HG02852 (cell line): ENCODE measurements around the gene ANKRD44.

Experiments used
- ATAC-seq: cut with Tn5 transposase; IDR thresholded peaks from one replicate; pipeline ENCODE4 v1.9.1; 2021; ENCODE audit warnings: mild to moderate bottlenecking, moderate library complexity; ENCODE audit not compliant: unreplicated experiment

The ANKRD44 gene

DNA sequence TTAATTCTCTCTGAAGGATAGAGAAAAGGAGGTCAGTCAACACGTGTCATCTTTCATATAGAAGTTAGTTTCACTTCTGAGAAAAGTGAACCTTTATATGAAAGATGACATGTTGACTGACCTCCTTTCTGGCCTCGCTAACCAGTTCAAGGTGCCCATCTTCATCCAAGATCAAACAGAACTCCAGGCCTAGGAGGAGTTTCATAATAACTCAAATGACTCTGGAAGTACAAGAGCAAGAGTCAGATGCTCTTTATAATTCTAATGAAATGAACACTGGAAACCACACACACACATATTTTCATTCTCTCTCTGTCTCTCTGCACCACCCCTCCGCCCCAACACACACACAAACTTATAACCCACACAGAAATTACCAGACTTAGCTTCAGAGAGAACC lies 16.3 kb downstream of the ANKRD44 start:
- ATAC-seq, result peak; percentile 48

DNA sequence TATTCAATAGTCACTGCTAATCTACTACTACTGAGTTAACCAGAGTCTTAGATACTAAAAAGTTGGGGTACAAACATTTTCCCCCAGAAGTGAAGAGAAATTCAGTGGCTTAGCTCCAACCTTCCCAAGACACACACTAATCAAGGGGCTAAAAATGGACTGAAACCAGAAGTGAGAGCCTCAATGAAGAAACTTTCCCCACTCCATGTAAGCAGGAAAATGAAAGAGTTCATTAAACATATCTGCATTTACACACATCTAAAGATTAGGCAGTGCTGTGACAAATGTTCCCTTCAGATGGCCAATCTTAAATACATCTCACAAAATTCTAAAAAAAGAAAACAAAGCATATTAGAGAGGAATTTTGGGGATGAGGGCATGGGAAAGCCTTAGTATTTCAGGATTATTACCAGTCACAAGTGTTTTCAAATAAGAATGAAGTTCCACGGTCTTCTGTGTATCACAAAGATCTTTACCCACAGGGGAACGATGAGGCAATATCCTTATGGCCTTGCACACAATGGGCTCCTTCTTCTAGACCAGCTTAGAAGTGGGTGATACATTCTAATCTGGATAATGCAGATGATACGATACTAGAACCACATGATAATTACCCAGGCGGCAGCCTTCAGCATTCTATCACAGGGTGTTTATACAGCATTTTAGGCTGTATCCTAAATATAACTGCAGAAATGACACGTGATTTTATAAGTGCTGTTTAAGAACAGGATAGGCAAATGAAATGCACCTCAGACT lies 17.1 kb downstream of the ANKRD44 start:
- peak; percentile 35 for ATAC-seq

DNA sequence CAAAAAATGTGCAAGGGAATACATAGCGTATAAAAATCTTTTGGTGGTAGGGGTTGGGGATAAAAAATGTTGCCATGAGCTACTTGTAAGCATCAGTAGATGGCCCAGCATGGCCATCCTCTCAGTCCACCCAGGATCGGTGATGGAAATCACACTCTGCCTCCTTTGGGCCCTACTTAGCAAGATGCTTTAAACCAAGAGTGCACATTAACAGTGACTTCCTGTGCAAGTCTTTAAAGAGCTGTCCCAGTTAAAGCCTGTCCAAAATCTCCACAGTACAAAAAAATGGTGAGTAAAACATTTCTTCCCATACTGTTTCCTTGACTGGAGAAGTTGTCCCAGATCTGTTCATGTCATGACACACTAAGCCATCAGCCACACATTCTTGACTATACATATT lies 18.0 kb downstream of the ANKRD44 start:
- no peak for ATAC-seq

DNA sequence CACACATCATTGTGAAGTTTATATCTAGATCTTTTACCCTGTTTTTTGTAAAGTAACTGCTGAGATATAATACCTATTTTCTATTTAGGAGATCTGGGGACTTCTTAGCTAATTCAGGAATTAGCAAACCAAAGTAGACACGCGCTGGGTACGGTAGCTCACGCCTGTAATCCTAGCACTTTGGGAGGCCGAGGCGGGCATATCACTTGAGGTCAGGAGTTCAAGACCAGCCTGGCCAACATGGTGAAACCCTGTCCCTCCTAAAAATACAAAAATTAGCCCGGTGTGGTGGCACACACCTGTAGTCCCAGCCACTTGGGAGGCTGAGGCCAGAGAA lies 23.0 kb downstream of the ANKRD44 start:
- ATAC-seq, result peak; percentile 29

DNA sequence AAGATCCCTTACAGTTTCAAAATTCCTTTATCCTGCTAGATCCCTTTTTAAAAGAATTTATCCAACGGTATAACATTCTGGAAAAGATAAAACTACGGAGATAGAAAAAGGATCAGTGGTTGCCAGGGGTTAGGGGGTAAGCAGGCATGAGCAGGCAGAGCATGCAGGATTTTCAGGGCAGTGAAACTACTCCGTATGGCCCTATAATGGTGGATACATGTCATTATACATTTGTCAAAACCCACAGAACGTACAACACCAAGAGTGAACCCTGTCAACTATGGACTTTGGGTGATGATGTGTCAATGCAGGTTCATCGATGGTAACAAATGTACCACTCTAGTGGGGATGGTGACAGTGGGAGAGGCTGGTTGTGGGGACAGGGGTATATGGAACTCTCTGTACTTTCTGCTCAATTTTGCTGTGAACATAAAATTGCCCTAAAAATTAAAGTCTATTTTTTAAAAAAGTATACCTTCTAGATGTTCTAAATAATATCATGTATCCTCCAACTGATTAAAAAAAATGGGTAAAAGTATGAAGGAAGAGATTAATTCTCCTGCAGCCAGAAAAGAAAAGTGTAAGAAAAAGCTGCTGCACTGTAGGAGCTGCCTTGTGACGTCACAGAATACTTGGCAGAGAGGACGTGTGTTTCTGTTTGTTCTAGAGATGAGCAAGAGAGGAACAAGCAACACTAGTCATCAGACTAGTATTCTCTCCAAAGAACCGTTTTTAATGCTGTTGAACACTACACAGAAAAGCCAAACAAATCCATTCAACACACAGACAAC lies 23.6 kb downstream of the ANKRD44 start:
- ATAC-seq, result peak; percentile 94

DNA sequence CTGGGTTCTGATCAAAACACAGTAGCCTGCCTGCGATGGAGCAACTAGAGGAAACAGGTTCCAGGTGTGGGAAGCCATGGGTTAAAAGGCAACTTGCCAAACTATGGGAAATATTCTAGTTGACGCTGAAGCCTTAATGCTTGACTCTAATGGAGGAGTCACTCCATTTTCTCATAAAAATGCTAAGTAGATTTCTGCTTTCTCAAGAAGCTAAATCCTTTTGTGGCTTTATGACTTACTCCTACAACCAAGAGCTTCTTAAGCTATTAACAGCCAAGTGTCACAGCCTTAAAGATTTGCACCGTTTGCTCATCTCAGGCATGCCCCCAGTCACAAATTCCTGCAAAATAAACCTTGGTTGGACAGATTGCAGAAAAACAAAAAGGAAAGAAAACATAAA lies 25.2 kb downstream of the ANKRD44 start:
- ATAC-seq, result no peak

DNA sequence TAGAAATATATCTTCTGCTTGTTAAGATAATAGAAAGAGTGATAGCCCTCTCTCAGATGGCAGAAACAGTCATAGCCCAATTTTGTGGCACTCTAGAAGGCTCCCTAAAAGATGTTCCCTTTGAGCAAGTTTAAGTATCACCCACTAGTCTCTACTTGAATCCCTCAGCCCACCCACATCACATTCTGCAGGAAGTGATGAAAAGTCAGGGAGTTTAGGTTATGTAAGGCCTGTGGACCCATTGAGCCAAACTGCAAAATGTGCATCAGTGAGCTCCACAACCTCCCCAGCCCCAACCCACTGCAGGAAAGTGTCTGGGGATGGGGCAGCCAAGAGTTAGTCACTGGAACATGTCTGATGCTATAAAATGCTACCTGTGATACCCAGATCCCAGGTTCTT lies 25.6 kb downstream of the ANKRD44 start:
- no peak for ATAC-seq

DNA sequence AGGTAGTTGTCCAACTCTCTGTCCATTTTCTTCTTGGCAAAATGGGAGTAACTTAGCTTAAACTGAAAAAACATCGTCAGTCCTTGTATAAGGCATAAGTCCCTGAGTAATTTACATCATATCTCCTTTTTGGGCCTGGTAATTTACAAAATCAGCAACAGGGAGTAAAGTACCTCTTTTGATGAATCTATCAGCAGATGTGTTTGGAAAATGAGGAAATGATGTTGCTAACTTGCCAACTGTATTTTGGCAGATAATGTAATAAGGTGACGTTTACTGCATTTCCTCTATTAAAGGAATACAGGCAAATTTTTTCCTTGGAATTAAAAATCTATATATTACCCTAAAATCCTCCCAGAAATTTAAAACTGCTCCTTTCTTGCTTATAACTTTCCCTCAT lies 29.2 kb downstream of the ANKRD44 start:
- no peak for ATAC-seq

DNA sequence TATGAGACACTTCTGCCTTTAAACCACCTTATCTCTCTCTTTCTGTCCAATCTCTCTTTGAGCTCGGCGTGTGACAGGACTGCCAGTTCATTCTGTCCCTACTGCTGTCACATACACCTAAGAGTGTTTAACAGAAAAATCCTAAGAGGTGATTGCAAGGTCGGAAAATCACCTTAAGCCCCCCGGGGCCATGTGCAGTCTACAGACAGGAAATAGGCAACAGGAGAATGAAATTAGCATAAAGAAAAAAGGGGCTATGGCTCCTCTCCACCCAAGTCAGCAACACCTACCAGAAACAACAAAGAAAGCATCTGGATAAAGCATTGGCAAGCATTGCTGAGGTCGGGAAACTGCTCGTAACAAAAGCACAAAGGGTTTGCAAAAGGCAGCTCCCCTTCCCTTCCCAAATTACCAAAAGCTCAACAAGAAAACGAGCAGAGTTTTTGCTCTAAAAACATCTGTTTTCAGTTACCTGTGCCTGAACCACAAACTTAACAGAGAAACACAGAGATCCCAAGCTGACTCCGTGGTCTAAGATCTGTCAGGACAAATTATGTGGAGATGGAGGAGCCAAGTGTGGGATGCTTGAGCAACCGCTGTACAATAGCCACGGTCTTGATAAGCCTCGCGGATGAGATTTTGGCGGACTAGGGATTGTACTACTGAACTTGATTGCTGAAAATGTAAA lies 30.4 kb downstream of the ANKRD44 start:
- ATAC-seq, result peak; percentile 52

DNA sequence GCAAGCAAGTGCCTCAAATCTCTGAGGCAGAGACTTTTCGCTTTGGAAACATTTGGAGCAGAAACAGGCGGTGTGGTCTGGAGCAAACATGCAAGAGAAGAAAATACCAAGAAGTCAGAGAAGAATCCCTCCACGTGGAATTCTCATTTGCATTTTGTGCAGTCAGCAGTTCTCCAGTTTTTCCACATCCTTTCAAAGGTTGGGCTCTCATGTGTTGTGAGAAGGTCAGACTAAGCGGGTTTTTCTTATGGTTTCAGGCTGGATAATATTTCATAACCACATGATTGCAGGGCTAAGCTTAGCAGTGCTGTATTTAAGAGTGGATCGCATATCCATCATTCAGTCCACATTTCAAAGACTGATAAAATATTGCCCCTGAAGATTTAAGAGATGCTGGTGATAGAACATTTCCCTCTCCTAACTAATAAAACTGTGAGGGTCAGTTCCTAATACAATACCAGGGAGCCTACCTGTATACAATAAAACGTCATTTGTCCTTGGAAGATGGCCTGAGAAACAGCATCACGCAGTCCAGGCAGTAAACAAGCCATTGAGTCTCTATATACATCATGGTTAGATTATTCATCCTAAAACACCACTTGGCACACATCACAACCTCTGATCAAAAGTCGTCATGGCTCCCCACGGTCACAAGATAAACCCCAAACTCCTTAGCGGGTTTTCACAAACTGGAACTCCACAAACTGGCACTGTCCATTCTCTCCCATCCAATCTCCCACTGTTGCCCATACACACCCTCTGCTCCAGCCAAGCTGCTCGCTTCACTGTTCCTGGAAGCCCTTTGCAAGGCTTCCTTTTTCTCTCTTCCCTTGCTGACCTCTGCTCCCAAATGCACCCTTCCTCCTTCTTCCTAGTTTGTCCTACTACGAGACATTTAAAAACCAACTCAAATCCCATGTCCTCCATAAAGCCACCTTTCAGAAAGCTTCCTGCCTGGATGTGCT lies 31.5 kb downstream of the ANKRD44 start:
- ATAC-seq, result no peak

DNA sequence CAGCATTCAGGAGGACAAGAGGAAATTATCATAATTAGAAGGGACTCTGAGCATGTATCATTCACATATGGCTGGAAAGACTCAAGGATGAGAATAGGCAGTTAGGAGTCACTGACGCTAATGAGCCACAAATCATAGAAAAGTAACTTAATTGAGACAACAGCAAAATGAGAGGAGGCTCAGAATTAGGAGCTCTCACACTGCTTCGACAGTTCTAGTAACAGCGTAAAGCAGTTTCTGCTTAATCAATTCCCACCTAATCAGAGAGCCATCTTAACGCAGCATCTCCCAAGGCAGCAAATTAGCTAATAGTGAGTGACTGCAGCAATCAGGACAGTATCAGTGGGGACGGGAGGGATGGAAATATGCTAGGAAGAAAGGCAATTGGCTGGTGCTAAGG lies 32.8 kb downstream of the ANKRD44 start:
- no peak for ATAC-seq

DNA sequence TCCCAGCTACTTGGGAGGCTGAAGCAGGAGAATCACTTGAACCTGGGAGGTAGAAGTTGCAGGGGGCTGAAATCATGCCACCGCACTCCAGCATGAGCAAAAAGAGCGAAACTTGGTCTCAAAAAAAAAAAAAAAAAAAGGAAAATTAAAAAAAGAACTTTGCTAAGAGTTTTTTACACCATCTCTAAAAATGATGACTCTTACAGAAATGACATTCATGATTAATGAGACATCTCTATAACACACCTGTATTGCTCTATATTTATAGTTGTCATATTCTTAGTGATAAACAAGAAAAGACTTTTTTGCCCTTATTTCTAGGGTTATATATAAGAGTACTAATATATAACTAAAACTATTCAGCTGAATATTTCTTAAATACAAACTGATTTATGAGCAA lies 34.4 kb downstream of the ANKRD44 start:
- ATAC-seq, result no peak

DNA sequence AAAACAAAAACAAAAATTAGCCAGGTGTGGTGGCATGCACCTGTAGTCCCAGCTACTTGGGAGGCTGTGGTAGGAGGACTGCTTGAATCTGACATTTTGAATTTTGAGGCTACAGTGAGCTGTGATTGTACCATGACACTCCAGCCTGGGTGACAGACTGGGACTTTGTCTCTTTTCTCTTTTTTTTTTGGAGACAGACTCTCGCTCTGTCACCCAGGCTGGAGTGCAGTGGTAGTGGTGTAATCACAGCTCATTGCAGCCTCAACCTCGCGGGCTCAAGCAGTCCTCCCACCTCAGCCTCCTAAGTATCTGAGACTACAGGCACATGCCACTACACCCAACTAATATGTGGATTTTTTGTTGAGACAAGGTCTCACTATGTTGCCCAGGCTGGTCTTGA lies 35.6 kb downstream of the ANKRD44 start:
- no peak for ATAC-seq

DNA sequence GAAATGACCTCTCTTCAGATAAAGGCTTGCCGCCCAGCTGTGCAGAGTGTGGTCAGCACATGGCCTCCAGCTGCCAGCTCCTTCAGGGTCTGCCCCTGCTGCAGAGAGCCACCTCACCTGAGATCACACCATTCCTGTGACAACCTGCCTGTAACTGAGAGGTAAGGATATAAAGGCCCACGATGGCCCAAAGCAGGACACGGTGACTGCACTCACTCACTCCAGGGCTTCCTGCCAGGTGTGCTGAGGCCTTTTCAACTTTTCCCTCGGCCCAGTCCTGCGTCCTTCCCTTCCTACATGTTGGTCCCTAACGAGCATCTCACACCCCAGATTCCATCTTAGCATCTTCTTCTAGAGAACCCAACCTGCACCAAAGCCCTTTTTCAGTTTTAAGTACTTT lies 36.2 kb downstream of the ANKRD44 start:
- ATAC-seq, result no peak

DNA sequence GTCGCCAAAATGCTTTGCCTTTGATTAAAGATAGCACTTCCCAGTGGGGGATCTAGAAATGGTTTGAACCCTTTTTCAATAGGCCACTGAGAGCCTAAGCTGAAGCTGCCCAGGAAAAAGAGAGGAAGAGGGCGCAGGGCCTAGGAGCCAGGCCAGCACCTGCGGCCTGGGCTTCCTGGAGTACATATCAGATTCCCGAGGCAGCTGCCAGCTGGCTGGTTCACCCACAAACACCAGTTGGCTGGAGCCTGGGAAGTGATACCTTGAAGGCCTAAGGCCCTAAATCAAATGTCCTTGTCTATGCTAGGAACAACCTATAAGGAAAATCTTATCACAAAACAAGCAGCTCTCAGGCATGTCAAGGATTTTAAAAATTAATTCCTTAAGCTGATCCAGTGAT lies 37.1 kb downstream of the ANKRD44 start:
- no peak for ATAC-seq

DNA sequence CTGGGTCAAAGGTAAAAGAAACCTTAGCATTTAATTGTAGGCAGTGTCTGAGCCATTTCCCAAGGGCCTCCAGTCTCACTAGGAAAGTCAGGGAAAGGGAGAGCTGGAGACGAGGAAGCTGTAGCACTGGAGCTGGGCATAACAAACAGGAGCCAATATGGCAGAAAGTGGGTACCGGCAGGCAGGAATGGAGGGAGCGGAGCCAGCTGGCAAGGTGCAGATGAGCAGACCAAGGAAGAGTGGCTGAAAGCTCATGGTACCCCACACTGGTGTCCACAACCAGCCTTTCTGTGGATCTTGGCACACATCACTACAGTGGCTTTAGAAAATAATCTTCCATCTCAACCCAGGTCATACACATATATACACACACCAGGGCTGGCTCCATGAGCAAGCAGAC lies 40.0 kb downstream of the ANKRD44 start:
- no peak for ATAC-seq

DNA sequence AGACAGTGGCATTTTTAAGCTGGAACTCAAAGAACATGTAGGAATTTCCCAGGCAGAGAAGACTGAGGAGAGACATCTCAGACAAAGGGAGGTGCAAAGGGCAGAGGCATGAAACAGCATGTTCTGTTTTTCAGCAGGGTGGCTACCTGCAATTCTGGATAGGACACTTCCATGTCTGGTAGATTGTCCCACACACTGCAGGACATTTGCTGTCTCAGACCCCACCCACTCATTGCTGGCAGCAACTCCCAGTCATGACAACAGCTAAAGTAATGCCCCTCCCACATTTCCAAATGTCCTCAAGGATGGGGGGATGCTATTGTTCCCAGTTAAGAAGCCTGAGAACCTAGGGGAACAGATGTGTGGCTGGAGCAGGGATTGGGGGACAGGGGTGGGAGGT lies 40.8 kb downstream of the ANKRD44 start:
- ATAC-seq, result no peak

DNA sequence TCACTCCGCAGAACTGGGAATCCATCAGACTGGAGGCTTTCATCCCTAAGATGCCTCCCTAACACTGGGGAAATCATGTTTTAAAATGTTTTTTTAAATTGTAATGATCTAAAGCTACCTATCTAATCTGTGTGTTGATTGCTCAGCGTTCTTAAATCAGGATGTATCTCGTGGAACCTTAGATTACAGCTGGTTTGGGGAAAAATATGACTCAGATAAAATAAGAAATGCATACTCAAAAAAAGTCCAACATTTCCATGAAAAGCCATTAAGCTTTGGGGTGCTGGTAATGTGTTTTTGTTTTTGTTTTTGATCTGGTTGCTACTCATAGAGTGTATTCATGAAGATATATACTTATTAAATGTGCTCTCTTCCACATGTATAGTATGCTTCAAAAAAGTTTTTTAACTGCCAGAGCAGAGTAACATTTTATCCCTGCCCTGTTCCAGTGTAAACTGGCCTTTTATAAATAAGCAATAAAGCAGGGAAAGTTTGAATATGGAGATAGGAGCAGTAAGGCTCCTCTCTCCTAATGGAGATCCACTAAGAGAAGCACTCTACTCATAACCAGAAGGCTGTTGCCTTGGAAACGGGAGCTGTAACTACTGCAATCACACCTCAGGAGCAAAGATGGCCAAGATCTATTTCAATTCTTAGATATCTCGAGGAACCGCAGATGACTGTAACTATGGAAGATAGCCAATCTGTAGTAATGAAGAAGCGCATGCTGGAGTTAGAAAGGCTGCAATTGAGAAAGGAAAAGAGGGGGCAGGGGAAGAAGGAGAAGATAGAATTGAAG lies 41.6 kb downstream of the ANKRD44 start:
- peak; percentile 75 for ATAC-seq

DNA sequence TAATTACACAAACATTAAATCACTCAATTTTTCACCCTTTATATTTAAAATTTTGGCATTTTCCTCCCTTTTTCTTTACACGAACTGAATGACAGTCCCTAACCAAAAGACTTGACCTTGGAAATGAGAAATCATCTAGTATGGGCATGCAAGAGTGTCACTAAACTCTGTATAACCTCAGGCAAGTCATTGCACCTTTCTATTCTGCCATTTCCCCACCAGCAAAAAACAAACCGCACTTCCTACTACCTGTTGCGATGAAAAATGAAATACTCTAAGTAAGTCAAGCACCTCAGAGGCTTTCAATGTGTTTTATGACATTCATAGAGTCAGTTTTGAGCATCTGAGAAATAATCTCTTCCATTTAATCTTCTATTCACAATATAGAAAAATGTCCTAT lies 44.1 kb downstream of the ANKRD44 start:
- no peak for ATAC-seq

DNA sequence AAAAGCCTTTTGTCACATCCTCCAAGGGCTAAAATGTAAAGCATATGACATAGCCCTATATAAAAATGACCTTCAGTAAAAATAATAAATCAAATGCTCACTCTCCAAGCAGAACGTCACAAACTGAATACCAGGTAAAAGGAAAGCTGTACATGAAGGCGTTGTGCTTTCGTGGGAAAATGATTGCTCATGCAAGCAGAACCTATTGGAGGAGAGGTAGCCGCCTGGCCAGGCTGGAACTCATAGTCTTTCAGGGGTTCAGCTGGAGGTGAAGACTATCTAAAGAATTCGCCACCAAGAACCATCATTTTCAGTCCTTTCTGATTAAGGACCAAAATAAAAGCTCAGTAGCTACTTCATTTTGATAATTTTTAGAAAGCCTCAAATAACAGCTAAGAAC lies 44.7 kb downstream of the ANKRD44 start:
- no peak for ATAC-seq
